ENCODE results near the gene EXOSC2.

GRCh38 chr9:130662099-130662969 is 31.2 kb upstream of the EXOSC2 start:
- TF ChIP-seq CTCF (IDR thresholded peaks at IDR 0.05): no peak
- no peak for TF ChIP-seq POLR2AphosphoS5 (IDR thresholded peaks at IDR 0.05)
- no peak for TF ChIP-seq EP300 (IDR thresholded peaks at IDR 0.05)

Measured in esophagus muscularis mucosa (tissue), 4 donors.